ENCODE results near the gene CNTNAP2.
"Not testable (repeated sequence)": the region's sequence is repeated elsewhere in the genome, so short reads cannot be mapped to it uniquely, and the experiment has no call there.

CNTNAP2 gene

DNA sequence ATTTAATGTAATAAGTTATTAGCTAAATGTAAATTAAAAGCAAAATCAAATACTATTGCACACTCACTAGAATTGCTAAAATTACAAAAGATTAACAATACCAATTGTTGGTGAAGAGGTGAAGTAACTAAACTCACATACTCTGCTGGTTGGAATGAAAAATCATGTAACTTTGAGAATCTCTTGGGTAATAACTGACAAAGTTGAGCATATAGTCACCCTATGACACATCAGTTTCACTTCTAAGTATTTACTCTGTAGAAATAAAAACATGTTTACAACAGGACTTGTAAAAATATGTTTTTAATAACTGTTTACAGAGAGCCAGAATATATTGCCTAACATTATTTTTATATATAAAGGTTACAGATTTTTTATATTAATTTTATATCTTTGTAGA lies 33.6 kb downstream of the CNTNAP2 start:
- DNase-seq (ENCODE audit: low spot score): no peak

DNA sequence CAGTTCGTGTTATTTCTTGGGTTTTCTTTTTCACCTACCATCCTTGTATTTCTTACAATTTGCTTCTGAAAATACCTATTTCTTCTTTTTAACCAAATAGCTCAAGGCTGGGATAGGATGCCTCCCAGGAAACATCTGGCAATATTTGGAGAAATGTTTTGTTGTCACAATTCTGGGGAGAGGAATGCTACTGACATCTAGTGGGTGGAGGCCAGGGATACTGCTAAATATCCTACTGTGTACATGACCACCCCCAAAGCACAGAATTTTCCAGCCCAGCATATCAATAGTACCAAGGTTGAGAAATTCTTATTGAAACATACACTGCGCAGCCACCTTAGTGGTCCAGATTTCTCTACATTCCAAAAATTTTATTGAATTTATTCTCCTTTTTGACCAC lies 55.5 kb downstream of the CNTNAP2 start:
- no peak for DNase-seq (ENCODE audit: low spot score)

DNA sequence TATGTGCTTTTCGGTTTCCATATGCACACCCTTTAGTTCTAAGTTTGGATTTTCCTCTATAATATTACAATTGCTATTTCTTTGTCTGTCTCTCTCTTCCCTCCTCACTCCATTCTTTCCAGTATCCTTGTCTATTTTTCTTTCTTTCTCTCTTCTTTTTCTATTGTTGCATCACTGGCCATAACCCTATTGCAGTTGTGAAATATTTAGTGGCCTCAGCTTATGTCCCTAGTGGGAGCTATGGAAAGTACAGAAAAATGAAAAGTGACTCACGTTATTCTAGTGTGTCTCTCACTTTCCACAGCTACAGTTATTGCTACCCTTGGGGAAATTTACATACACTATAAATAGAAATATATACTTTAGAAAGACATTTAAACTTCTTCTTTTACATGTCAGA lies 59.1 kb downstream of the CNTNAP2 start:
- no peak for DNase-seq (ENCODE audit: low spot score)

DNA sequence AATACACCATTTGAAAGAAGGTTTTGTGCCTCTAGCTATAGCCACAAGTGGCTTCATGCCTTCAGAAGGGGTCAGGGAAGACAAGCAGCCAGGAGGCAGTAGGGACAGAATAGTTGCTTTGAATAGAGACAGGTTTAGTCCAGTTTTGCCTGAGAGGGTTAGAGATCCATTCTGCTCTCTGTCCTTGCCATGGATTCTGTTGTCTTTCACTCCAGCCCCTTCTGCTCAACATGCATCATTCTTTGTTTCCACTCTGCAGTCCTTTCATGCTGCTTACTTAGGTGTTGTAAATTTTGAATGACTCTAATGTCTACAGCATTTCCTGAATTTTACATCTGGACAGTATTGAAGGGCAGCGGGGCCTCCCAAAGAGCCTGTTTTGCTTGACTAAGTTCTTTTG lies 60.3 kb downstream of the CNTNAP2 start:
- DNase-seq (ENCODE audit: low spot score): no peak

GRCh38 chr7:146177301-146177700 lies 60.7 kb downstream of the CNTNAP2 start:
- no peak for DNase-seq (ENCODE audit: low spot score)

DNA sequence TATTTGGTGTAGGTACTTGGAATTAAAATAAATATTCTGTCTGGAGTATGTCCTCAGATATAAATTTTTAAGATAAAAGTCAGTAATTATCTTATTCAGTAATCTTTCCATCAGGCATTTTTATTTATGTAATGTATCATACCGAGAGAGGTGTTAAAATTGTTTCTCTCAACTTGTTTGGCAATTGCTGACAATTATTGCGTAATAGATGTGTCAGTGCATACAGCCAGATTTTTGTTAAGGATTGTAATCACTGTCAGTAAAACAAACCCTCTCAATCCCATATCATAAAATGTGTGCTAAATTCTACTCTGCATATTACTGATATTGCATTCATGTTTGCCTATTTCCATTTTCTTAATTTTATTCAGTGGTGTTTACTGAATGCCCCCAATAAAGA lies 69.2 kb downstream of the CNTNAP2 start:
- no peak for DNase-seq (ENCODE audit: low spot score)

GRCh38 chr7:146191428-146191827 lies 74.8 kb downstream of the CNTNAP2 start:
- not testable (repeated sequence) for DNase-seq (ENCODE audit: low spot score)

- DNase-seq (ENCODE audit: low spot score): no peak
Observed at GRCh38 chr7:146201945-146202344, 85.3 kb downstream of the CNTNAP2 start.

GRCh38 chr7:146206270-146206669 lies 89.7 kb downstream of the CNTNAP2 start:
- DNase-seq (ENCODE audit: low spot score): no peak

- no peak for DNase-seq (ENCODE audit: low spot score)
Observed at GRCh38 chr7:146208492-146208891, 91.9 kb downstream of the CNTNAP2 start.

DNA sequence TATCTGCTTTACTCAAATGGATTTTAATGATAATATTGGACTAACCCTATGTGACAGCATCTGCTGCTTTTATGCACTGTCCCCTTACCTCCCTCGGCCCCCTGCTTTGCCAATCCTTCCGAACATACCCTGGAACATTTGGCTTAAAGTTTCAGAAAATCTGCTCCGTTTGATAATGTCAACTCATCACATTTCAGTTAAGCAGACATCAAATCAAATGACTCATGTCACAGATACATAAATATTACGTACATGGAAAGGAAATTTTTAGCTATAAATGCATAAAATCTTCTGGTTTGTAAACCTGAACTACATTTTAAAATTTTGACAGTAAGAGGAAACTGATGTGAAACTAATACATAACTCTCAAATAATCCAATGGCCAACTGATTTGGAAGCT lies 98.2 kb downstream of the CNTNAP2 start:
- DNase-seq (ENCODE audit: low spot score): no peak

GRCh38 chr7:146216396-146217041 lies 99.9 kb downstream of the CNTNAP2 start:
- DNase-seq (ENCODE audit: low spot score): peak; percentile 11

- no peak for DNase-seq (ENCODE audit: low spot score)
Observed at GRCh38 chr7:146223851-146224250, 107.2 kb downstream of the CNTNAP2 start.

- DNase-seq (ENCODE audit: low spot score): no peak
Observed at GRCh38 chr7:146232604-146233003, 116.0 kb downstream of the CNTNAP2 start.

- no peak for DNase-seq (ENCODE audit: low spot score)
Observed at GRCh38 chr7:146235195-146235594, 118.6 kb downstream of the CNTNAP2 start.

DNA sequence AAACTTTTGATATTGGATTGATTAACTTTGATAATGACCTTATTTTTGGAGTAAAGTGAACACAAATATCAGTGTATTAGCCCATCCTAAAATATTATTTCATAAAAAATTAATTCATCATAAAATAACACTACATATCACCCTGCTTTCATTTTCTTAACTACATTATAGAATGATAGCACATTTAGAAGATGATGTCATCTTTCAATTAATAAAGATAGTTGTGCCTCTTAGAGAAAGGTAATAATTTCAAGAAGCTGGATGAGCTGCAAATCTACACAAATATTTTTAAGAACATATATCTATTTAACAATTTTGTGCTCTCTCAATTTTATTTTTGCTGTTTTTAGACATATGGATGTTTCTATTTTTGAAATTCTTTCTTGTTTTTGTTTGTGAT lies 126.1 kb downstream of the CNTNAP2 start:
- no peak for DNase-seq (ENCODE audit: low spot score)

GRCh38 chr7:146247991-146248390 lies 131.4 kb downstream of the CNTNAP2 start:
- DNase-seq (ENCODE audit: low spot score): not testable (repeated sequence)

DNA sequence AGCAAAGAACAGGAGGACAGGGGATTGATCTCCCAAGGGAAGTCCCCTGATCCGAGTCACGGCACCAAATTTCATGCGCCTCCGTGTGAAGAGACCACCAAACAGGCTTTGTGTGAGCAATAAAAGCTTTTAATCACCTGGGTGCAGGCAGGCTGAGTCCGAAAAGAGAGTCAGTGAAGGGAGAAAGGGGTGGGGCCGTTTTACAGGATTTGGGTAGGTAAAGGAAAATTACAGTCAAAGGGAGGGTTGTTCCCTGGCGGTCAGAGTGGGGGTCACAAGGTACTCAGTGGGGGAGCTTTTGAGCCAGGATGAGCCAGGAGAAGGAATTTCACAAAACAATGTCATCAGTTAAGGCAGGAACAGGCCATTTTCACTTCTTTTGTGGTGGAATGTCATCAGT lies 132.1 kb downstream of the CNTNAP2 start:
- not testable (repeated sequence) for DNase-seq (ENCODE audit: low spot score)

DNA sequence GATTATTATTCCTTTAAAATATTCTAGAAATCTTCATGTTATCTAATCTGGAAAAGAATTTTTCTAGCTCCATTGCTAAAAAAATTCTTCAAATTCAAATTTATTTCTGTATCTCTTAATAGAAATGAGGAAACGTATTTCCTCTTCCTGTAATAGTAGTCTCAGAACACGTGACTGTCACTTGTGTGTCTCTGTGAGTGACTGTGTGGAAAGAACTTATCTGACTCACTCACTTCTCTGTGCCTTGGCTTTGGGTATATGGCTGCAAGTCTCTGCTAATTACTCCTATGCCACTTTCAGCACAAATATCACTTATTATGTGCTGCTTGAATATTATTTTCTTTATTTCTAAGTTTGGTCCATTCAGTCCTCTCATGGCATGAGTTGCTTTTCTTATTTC lies 132.7 kb downstream of the CNTNAP2 start:
- DNase-seq (ENCODE audit: low spot score): no peak

GRCh38 chr7:146255609-146256008 lies 139.0 kb downstream of the CNTNAP2 start:
- DNase-seq (ENCODE audit: low spot score): no peak

GRCh38 chr7:146262527-146262926 lies 145.9 kb downstream of the CNTNAP2 start:
- no peak for DNase-seq (ENCODE audit: low spot score)

DNA sequence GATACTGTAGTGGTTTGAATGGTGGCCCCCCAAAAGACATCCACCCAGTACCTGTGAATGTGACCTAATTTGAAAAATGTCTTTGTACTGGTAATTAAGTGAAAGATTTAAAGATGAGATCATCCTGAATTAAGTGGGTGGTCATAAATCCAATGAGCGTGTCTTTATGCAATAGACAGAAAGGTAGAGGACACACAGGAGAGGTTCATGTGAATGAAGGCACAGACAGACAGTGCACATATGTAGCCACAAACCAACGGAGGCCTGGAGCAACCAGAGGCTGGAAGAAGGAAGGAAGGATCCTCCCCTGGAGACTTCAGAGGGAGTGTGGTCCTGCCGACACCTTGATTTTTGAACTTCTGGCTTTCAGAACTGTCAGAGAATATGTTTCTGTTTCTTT lies 160.3 kb downstream of the CNTNAP2 start:
- DNase-seq (ENCODE audit: low spot score): no peak

DNA sequence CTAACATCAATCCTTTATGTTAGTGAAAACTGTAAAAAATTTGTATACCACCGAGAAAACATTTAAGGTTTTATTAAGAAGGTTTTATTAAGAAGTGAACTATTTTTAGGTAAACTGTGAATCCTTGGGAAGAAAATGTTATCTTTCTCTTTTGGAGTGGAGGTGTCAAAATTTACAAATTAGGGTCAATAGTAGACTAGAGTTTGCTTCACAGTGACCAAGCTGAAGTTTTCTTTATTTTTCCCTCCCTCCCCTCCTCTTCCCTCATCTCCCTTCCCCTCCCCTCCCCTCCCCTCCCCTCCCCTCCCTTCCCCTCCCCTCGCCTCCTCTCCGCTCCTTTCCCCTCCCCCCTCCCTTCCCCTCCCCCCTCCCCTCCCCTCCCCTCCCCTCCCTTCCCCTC lies 168.8 kb downstream of the CNTNAP2 start:
- DNase-seq (ENCODE audit: low spot score): no peak

DNA sequence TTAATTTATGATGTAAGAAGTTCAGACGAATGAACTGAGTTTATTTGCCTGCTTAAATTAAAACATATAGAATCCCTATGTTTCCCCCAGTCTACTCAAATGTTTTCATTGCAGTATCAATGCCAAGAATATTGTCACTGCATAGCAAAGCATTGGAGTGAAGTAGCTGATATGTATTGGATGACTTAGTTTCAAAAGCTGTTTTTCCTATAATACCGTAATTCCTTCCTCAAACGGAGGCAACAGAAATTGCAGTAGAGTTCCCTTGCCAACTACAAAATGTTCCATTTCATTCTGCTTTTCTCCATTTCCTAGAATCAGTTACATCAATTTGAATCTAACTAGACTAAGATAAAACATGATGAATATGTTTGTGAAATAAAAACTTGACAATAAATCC lies 174.1 kb downstream of the CNTNAP2 start:
- DNase-seq (ENCODE audit: low spot score): no peak

DNA sequence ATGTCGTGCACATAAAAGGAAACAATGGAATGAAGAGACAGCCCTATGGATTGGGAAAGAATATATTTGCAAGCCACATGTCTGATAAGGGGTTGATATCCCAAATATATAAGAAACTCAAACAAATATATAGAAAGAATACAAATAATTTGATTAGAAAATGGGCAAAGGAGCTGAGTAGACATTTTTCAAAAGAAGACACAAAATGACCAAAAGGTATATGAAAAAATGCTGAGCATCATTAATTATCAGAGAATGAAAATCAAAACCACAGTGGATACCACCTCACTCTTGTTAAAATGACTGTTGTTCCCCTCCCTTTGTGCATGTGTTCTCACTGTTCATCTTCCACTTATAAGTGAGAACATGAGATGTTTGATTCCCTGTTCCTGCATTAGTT lies 175.3 kb downstream of the CNTNAP2 start:
- DNase-seq (ENCODE audit: low spot score): no peak

All from LoVo (cell line).